ENCODE results near the gene NTNG2. TPM values are rescaled to one million over a fixed set of nuclear protein-coding genes. Genes with fewer than 3 reads are reported as not detected.

Gene NTNG2
- total and polyA plus RNA-seq, 2 of the 13 experiments (the other 11 are each of a cell fraction or from before 2014, with no cell fraction given): 0.02 to 0.36 TPM

DNA sequence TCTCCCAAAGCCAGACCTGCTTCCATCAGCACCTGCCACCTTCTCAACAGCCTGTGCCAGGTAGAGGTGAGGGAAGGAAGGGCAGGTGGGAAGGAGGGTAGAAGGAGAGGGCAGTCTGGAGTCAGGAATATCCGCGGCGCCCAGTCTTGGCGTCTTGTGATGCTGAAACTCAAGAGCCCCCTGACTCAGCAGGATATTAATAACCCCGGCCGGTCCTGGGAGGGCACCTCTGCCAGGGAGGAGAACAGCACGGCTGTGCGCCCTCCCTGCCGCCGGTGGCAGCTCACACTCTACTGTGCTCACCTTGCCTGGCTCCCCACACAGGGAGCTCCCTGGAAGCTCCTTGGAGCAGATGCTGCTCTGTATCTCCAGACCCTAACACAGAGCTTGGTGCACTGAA, 11.6 kb upstream of the NTNG2 start:
- in situ Hi-C loops (cut with HindIII; ENCODE audit: extremely low pct_ligation_motif_present, low pct_unique_long_range_greater_than_20kb): no loop called here
- Histone ChIP-seq H3K27ac (ENCODE audit: extremely low read length, insufficient read depth, low read length) (no peak overlapping the region), H3K36me3 (replicated peaks in 1 of 2; ENCODE audit: control insufficient read depth in 1 of 2, insufficient read depth in 2 of 2, low read length in 2 of 2) (no peaks in the 10 kb centered on the region), H4K20me1 (ENCODE audit: insufficient read depth, low read length) (no peaks in the 10 kb centered on the region), H3K9me3 (ENCODE audit: low read length) (no peaks in the 10 kb centered on the region), H3K4me2 (ENCODE audit: low read depth, low read length) (no peak overlapping the region), H3K4me3 (replicated peaks in 1 of 3; ENCODE audit: insufficient read depth in 1 of 3, low read depth in 2 of 3, low read length in 3 of 3) (no peak overlapping the region), H3K9ac (ENCODE audit: insufficient read depth, low read depth, low read length) (no peak overlapping the region), H3K4me1 (ENCODE audit: insufficient read depth, low read length) (no peaks in the 10 kb centered on the region), H3K27me3 (ENCODE audit: control insufficient read depth in 1 of 2, insufficient read depth in 2 of 2, low read length in 2 of 2) (peaks cover 4 to 72% of the 10 kb centered on the region in 2 experiments; a peak in 3 of 5 replicates), H3K79me2 (ENCODE audit: insufficient read depth, low read length) (no peaks in the 10 kb centered on the region), H2AFZ (ENCODE audit: low read length) (no peak overlapping the region)
- CTCF ChIA-PET (ENCODE audit: low intra/inter-chr PET ratio, low total read pairs): no interaction called here
- FAIRE-seq (no peak), DNase-seq (ENCODE audit: low spot score) (no peak), ATAC-seq (no peak)
- TF ChIP-seq, protein P1, sequence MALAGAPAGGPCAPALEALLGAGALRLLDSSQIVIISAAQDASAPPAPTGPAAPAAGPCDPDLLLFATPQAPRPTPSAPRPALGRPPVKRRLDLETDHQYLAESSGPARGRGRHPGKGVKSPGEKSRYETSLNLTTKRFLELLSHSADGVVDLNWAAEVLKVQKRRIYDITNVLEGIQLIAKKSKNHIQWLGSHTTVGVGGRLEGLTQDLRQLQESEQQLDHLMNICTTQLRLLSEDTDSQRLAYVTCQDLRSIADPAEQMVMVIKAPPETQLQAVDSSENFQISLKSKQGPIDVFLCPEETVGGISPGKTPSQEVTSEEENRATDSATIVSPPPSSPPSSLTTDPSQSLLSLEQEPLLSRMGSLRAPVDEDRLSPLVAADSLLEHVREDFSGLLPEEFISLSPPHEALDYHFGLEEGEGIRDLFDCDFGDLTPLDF (CRISPR knock-in tag; IDR thresholded peaks at IDR 0.05): no peak
- TF ChIP-seq FOXP1 (IDR thresholded peaks at IDR 0.05): no peak
- no peak for TF ChIP-seq FOXP1 (CRISPR knock-in tag; IDR thresholded peaks at IDR 0.05)
- TF ChIP-seq HCFC1 (IDR thresholded peaks at IDR 0.05; ENCODE audit: low read depth, low read length): no peak
- no peak for TF ChIP-seq PHF21A (CRISPR knock-in tag; IDR thresholded peaks at IDR 0.05)
- TF ChIP-seq, protein P2, sequence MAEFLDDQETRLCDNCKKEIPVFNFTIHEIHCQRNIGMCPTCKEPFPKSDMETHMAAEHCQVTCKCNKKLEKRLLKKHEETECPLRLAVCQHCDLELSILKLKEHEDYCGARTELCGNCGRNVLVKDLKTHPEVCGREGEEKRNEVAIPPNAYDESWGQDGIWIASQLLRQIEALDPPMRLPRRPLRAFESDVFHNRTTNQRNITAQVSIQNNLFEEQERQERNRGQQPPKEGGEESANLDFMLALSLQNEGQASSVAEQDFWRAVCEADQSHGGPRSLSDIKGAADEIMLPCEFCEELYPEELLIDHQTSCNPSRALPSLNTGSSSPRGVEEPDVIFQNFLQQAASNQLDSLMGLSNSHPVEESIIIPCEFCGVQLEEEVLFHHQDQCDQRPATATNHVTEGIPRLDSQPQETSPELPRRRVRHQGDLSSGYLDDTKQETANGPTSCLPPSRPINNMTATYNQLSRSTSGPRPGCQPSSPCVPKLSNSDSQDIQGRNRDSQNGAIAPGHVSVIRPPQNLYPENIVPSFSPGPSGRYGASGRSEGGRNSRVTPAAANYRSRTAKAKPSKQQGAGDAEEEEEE (CRISPR knock-in tag; IDR thresholded peaks at IDR 0.05; ENCODE audit: borderline replicate concordance): no peak
- no peak for TF ChIP-seq TAF15 (IDR thresholded peaks at IDR 0.05; ENCODE audit: low read depth, low read length, poor library complexity, severe bottlenecking)
- TF ChIP-seq, protein P3, sequence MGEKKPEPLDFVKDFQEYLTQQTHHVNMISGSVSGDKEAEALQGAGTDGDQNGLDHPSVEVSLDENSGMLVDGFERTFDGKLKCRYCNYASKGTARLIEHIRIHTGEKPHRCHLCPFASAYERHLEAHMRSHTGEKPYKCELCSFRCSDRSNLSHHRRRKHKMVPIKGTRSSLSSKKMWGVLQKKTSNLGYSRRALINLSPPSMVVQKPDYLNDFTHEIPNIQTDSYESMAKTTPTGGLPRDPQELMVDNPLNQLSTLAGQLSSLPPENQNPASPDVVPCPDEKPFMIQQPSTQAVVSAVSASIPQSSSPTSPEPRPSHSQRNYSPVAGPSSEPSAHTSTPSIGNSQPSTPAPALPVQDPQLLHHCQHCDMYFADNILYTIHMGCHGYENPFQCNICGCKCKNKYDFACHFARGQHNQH (CRISPR knock-in tag; IDR thresholded peaks at IDR 0.05): no peak
- no peak for TF ChIP-seq HNRNPUL1 (IDR thresholded peaks at IDR 0.05; ENCODE audit: low read depth, low read length)
- TF ChIP-seq, protein P4, sequence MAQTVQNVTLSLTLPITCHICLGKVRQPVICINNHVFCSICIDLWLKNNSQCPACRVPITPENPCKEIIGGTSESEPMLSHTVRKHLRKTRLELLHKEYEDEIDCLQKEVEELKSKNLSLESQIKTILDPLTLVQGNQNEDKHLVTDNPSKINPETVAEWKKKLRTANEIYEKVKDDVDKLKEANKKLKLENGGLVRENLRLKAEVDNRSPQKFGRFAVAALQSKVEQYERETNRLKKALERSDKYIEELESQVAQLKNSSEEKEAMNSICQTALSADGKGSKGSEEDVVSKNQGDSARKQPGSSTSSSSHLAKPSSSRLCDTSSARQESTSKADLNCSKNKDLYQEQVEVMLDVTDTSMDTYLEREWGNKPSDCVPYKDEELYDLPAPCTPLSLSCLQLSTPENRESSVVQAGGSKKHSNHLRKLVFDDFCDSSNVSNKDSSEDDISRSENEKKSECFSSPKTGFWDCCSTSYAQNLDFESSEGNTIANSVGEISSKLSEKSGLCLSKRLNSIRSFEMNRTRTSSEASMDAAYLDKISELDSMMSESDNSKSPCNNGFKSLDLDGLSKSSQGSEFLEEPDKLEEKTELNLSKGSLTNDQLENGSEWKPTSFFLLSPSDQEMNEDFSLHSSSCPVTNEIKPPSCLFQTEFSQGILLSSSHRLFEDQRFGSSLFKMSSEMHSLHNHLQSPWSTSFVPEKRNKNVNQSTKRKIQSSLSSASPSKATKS (CRISPR knock-in tag; IDR thresholded peaks at IDR 0.05): no peak
- TF ChIP-seq, protein P5, sequence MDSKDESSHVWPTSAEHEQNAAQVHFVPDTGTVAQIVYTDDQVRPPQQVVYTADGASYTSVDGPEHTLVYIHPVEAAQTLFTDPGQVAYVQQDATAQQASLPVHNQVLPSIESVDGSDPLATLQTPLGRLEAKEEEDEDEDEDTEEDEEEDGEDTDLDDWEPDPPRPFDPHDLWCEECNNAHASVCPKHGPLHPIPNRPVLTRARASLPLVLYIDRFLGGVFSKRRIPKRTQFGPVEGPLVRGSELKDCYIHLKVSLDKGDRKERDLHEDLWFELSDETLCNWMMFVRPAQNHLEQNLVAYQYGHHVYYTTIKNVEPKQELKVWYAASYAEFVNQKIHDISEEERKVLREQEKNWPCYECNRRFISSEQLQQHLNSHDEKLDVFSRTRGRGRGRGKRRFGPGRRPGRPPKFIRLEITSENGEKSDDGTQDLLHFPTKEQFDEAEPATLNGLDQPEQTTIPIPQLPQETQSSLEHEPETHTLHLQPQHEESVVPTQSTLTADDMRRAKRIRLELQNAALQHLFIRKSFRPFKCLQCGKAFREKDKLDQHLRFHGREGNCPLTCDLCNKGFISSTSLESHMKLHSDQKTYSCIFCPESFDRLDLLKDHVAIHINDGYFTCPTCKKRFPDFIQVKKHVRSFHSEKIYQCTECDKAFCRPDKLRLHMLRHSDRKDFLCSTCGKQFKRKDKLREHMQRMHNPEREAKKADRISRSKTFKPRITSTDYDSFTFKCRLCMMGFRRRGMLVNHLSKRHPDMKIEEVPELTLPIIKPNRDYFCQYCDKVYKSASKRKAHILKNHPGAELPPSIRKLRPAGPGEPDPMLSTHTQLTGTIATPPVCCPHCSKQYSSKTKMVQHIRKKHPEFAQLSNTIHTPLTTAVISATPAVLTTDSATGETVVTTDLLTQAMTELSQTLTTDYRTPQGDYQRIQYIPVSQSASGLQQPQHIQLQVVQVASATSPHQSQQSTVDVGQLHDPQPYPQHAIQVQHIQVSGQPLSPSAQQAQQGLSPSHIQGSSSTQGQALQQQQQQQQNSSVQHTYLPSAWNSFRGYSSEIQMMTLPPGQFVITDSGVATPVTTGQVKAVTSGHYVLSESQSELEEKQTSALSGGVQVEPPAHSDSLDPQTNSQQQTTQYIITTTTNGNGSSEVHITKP (CRISPR knock-in tag; IDR thresholded peaks at IDR 0.05; ENCODE audit: low read depth): no peak
- 34% methylated on average over 10 of the region's 10 CpGs for whole genome bisulfite sequencing (ENCODE audit: low lambda C conversion rate)
- BruUV-seq (replicated peaks): no TSS peak
- POLR2A ChIA-PET: no interaction called here
- intact Hi-C loops (cut with micrococcal nuclease; ENCODE audit: unreplicated experiment): no loop called here

Measured in HepG2 (cell line).